ENCODE measurements around the gene IRAK2.
A peak's percentile ranks its signal among the peaks of the same experiment; 100 is the strongest.
"Not testable (repeated sequence)": the region's sequence is repeated elsewhere in the genome, so short reads cannot be mapped to it uniquely, and the experiment has no call there.

IRAK2 gene

GRCh38 chr3:10162185-10162584 is 2.5 kb upstream of the IRAK2 start:
- DNase-seq: no peak

GRCh38 chr3:10164201-10164545 is 546 bp upstream of the IRAK2 start:
- not testable (repeated sequence) for DNase-seq

GRCh38 chr3:10166213-10166604 is 1.5 kb downstream of the IRAK2 start:
- DNase-seq: no peak

DNA sequence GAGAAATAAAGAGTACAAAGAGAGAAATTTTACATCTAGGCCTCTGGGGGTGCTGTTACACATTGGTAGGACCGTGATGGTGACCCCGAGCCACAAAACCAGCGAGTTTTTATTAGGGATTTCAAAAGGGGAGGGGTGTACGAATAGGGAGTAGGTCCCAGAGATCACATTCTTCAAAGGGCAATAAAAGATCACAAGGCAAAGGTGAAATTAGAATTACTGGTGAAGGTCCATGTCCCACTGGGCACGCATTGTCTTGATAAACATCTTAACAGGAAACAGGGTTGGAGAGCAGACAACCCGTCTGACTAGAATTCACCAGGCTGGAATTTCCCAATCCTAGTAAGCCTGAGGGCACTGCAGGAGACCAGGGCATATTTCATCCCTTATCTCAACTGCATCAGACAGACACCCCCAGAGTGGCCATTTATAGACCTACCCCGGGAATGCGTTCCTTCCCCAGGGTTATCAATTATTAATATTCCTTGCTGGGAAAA is 4.3 kb downstream of the IRAK2 start:
- DNase-seq: no peak

GRCh38 chr3:10170915-10171478 is 6.3 kb downstream of the IRAK2 start:
- DNase-seq: no peak

DNA sequence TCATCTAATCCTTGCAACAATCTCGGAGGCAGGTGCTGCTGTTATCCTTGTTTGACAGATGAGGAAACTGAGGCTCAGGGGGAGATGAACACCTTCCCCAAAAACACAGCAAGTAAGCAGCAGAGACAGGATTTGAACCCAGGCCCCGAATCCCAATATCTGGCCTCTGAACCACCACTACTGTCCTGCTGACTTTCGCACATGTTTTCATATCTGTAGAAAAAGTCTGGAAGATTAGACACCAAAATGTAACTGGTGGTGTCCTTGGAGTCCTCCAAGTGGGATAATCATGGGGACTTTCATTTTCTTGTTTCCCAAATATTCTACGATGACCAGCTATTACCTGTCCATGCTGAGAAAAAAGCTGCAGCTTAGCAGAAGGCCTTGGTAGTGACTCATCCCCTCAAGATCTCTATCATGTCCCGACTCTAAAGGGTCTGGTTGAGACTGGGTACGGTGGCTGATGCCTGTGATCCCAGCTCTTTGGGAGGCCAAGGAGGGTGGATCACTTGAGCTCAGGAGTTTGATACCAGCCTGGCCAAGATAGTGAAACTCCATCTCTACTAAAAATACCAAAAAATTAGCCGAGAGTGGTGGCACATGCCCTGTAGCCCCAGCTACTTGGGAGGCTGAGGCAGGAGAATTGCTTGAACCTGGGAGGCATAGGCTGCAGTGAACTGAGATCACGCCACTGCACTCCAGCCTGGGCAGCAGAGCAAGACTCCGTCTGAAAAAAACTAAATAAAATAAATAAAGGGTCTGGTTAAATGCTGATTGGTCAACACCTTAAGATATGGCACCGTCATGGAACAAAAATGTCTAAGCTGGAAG is 8.6 kb downstream of the IRAK2 start:
- no peak for DNase-seq

- peak; percentile 31 for DNase-seq
Measured at GRCh38 chr3:10173926-10174435, 9.3 kb downstream of the IRAK2 start.

DNA sequence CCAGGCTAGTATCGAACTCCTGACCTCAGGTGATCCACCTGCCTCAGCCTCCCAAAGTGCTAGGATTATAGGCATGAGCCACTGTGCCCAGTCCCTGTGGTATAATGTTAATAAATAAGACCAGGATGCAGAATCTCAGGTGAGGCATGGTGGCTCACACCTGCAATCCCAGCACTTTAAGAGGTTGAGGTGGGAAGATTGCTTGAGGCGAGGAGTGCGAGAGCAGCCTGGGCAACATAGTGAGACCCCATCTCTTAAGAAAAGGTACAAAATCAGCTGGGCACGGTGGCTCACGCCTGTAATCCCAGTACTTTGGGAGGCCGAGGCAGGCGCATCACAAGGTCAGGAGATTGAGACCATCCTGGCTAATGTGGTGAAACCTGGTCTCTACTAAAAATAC is 10.6 kb downstream of the IRAK2 start:
- not testable (repeated sequence) for DNase-seq

DNA sequence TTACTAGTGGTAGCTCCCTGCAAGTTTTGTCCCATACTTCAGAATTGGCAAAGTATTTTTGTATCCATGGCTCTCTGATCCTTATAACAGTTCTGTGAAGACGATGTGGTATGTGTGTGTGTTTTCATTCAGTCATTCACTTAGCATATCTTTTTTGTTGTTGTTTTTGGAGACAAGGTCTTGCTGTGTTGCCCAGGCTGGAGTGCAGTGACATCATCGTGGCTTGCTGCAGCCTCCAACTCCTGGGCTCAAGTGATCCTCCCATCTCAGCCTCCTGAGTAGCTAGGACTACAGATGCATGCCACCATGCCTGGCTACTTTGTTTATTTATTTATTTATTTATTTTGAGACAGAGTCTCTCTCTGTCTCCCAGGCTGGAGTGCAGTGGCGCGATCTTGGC is 11.4 kb downstream of the IRAK2 start:
- DNase-seq: not testable (repeated sequence)

GRCh38 chr3:10177737-10178136 is 13.0 kb downstream of the IRAK2 start:
- DNase-seq: no peak

DNA sequence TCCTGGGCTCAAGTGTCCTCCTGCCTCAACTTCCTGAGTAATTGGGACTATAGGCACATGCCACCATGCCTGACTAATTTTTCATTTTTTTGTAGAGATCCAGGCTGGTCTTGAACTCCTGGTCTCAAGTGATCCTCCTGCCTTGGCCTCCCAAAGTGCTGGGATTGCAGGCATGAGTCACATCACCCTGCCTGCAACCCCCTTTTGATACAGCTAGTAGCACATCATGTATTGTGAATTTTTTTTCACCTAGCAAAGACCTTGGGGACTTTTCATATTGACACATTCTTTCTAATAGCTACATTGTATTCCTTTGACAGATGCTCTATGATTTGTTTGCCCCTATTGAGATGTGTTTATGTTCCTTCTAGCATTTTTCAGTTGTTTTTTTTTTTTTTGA is 14.2 kb downstream of the IRAK2 start:
- DNase-seq: no peak

GRCh38 chr3:10180289-10180688 is 15.6 kb downstream of the IRAK2 start:
- no peak for DNase-seq

DNA sequence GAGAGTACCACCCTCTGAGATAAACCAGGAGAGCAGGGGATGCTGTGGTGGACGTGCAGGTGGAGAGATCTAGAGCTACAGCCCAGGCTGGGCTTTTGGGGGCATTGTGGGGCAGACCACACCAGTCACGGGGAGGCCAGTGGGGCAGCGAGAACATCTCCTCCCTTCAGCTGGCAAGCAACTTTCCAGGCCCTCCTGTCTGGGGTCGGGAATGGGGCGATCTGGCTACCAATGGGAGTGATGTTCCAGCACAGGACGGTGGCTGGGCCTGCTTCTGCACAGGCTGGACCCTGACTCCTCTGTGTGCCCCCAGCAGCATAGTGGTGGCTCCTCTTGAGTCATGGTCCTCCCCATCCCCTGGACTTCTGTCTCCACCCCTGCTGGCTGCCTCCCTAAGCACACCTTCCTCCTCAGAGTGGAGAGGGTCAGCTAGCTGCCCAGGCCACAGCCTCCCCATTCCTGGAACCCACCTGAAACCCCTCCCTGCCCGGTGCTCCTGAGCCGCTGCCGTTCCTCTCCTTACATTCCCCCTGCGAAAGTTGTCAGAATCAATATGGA is 16.1 kb downstream of the IRAK2 start:
- no peak for DNase-seq

- DNase-seq: no peak
Measured at GRCh38 chr3:10182950-10183349, 18.2 kb downstream of the IRAK2 start.

GRCh38 chr3:10184250-10184649 is 19.5 kb downstream of the IRAK2 start:
- no peak for DNase-seq

DNA sequence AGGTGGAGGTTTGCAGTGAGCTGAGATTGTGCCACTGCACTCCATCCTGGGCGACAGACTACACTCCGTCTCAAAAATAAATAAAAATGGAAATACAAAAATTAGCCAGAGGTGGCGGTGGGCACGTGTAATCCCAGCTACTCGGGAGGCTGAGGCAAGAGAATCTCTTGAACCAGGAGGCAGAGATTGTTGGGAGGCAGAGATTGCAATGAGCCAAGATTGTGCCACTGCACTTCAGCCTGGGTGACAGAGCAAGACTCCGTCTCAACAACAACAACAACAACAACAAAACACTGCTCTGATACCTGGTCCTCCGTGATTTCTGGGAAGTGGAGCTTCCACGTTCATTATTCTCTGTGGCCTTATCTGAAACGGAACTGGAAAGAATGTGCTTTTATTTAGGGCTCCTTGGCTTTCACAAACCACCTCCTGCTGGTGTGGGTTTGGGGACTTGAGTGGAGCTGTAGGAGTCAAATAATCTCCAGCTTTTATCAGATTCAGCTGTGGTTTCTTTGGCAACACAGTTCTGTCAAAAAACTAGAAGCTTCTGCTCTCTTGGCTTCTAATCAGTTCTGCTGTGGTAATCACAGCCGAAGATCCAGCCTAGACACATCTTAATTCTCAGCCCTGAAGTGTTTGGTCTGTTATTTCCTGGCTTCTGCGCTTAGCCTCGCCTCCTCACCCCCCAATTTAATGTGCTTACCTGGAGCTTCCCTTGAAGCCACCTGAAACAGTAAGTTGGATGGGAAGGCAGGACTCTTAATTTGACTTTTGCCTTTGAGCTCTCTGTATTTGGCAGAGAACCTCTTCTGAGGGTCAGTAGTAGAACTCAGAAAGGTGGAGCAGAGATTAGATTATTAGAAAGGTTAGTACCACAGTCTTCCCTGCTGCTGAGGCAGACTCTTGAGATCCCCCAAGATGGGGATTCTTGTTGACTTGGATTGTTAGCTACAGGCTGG is 21.4 kb downstream of the IRAK2 start:
- DNase-seq: peak; percentile 52

DNA sequence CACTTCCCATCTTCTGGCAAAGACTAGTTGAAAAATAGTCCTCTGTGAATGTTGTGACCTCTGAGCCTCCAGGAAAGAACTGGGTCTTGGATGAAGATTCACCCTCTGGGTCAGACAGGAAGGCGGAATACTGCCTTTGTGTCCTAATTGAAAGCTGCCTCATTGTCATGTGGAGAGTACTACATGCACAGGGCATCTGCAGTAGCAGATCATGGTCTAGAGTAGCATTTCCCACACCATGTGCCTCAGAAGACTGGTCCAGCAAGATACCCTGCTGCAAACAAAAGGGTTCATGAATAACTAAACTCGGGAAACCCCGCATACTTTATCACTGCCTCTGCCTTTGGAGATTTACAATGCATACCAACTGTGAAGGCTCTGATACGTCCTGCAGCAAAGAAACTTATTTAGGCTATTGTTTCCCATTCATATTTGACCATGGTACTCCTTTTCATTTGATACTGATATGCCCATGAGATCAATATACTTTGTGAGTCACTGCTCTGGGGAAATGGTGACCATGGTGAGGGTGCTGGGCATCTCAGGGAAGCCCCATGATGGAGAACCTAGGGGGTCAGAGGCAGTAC is 22.7 kb downstream of the IRAK2 start:
- no peak for DNase-seq

GRCh38 chr3:10187944-10188343 is 23.2 kb downstream of the IRAK2 start:
- no peak for DNase-seq

DNA sequence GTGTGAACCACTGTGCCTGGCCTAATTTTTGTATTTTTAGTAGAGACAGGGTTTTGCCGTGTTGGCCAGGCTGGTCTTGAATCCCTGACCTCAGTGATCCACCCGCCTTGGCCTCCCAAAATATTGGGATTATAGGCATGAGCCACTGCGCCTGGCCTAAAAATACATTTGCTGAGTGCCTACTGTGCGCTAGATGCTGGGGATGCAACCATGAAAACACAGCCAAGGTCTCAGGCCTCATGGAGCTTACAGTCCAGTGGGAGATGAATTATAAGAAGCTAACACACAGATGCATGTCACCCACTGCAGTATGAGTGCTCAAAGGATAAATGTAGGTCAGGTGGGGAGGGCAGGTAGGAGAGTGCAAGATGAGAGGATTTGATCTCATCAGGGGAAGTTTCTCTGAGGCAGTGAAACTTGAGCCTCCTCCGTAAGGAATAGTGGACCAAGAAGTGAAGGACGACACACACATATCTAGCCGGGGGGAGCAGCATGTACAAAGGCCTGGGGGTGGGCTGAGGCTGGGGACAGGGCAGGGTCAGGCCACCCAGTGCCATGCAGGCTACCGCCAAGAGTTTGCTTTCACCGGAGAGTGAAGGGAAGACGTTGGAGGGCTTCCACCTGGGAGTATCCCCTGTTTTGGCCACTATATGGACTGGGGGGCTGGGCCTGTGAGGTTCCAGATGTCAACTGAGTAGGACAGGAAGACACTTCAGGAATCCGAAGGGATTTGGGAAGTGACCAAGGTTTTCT is 24.3 kb downstream of the IRAK2 start:
- DNase-seq: no peak

GRCh38 chr3:10189557-10190354 is 25.0 kb downstream of the IRAK2 start:
- peak; percentile 54 for DNase-seq
